GM20431 (cell line): ENCODE measurements around the gene LRCH1.
"Not testable (repeated sequence)": the region's sequence is repeated elsewhere in the genome, so short reads cannot be mapped to it uniquely, and the experiment has no call there.

Source experiments
- in situ Hi-C: fragments of 300-500 bp; cut with MseI, MboI; formaldehyde crosslinking; loops from one replicate; pipeline ENCODE4 v1.15.0; 2020; ENCODE audit warnings: low sequenced_read_pairs; ENCODE audit not compliant: unreplicated experiment

LRCH1 gene

GRCh38 chr13:46769925-46770324 lies 217.0 kb downstream of the LRCH1 start:
- in situ Hi-C loops = not testable (repeated sequence)

- in situ Hi-C loops = no loop called here
Observed at GRCh38 chr13:46771693-46772092, 218.7 kb downstream of the LRCH1 start.

- in situ Hi-C loops = no loop called here
Observed at GRCh38 chr13:46773541-46773940, 220.6 kb downstream of the LRCH1 start.

GRCh38 chr13:46775385-46776107 lies 222.6 kb downstream of the LRCH1 start:
- in situ Hi-C loops = no loop called here

- in situ Hi-C loops = no loop called here
Observed at GRCh38 chr13:46778095-46778494, 225.1 kb downstream of the LRCH1 start.

- in situ Hi-C loops = no loop called here
Observed at GRCh38 chr13:46778890-46779289, 225.9 kb downstream of the LRCH1 start.

GRCh38 chr13:46782066-46782465 lies 229.1 kb downstream of the LRCH1 start:
- in situ Hi-C loops = no loop called here

GRCh38 chr13:46782691-46783090 lies 229.7 kb downstream of the LRCH1 start:
- in situ Hi-C loops = no loop called here

GRCh38 chr13:46783504-46783903 lies 230.5 kb downstream of the LRCH1 start:
- in situ Hi-C loops = no loop called here

- in situ Hi-C loops = no loop called here
Observed at GRCh38 chr13:46795321-46795720, 242.4 kb downstream of the LRCH1 start.

- in situ Hi-C loops = no loop called here
Observed at GRCh38 chr13:46796129-46796514, 243.2 kb downstream of the LRCH1 start.

- in situ Hi-C loops = no loop called here
Observed at GRCh38 chr13:46796515-46797474, 243.8 kb downstream of the LRCH1 start, which contains the start of gene ESD. ESD (minus strand) TSS chr13:46797161; CDS start chr13:46791413, 5,748 bp downstream.

- in situ Hi-C loops = no loop called here
Observed at GRCh38 chr13:46797501-46798237, 244.7 kb downstream of the LRCH1 start.

GRCh38 chr13:46799139-46799538 lies 246.2 kb downstream of the LRCH1 start:
- in situ Hi-C loops = no loop called here

GRCh38 chr13:46801858-46802257 lies 248.9 kb downstream of the LRCH1 start:
- in situ Hi-C loops = no loop called here
